ENCODE results near the gene FAM193B.

The FAM193B gene

DNA sequence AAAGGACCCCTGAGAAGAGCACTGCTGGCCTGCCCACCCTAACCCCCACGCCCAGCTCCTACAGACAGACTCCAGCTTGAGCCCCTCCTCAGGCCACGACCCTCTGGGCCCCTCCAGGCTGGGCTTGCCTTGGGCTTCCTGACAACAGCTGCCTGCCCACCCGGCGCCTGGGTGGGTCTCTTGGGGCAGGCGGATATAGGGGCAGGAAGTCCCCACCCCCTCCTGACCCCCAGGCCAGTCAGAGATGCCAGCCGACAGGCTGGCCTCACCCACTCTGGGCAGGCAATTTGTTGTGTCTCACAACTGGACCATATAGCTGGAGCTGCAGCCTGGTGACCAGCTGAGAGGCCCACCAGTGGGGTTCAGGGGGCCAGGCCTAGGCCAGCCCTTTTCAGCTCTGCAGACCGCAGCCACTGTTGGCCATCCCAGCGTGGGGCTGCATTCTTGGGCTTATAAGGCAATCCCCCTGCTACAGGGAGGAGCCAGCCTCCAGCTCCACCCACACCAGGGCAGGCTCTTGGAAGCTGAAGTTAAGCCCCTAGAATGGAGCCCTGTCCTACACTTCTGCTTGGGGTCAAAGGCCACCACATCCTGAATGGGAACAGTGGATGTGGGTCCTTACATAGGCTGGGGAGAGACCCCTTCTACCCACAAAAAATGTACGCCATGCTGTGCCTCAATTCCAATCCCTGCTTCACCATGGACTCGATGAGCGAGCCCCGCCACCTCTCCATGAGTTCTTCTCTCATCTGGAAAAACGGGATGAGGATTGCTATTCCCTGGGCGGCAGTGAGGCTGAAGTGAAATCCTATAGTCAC, 58.9 kb downstream of the FAM193B start:
- TF ChIP-seq ZFP30 (CRISPR knock-in tag; IDR thresholded peaks at IDR 0.05) (no peak), ESRRG (CRISPR knock-in tag; IDR thresholded peaks at IDR 0.05) (no peak), BACH2 (CRISPR knock-in tag; IDR thresholded peaks at IDR 0.05; ENCODE audit: borderline replicate concordance) (no peak), GLIS3 (CRISPR knock-in tag; IDR thresholded peaks at IDR 0.05) (no peak), ZNF8 (CRISPR knock-in tag; IDR thresholded peaks at IDR 0.05) (no peak), ISL1 (CRISPR knock-in tag; IDR thresholded peaks at IDR 0.05) (no peak), TOX (CRISPR knock-in tag; IDR thresholded peaks at IDR 0.05; ENCODE audit: borderline replicate concordance) (no peak), CSDC2 (CRISPR knock-in tag; IDR thresholded peaks at IDR 0.05) (no peak), OSR1 (CRISPR knock-in tag; IDR thresholded peaks at IDR 0.05) (no peak), ARNTL (CRISPR knock-in tag; IDR thresholded peaks at IDR 0.05; ENCODE audit: borderline replicate concordance, low read depth) (no peak)
- TF ChIP-seq, protein P1, sequence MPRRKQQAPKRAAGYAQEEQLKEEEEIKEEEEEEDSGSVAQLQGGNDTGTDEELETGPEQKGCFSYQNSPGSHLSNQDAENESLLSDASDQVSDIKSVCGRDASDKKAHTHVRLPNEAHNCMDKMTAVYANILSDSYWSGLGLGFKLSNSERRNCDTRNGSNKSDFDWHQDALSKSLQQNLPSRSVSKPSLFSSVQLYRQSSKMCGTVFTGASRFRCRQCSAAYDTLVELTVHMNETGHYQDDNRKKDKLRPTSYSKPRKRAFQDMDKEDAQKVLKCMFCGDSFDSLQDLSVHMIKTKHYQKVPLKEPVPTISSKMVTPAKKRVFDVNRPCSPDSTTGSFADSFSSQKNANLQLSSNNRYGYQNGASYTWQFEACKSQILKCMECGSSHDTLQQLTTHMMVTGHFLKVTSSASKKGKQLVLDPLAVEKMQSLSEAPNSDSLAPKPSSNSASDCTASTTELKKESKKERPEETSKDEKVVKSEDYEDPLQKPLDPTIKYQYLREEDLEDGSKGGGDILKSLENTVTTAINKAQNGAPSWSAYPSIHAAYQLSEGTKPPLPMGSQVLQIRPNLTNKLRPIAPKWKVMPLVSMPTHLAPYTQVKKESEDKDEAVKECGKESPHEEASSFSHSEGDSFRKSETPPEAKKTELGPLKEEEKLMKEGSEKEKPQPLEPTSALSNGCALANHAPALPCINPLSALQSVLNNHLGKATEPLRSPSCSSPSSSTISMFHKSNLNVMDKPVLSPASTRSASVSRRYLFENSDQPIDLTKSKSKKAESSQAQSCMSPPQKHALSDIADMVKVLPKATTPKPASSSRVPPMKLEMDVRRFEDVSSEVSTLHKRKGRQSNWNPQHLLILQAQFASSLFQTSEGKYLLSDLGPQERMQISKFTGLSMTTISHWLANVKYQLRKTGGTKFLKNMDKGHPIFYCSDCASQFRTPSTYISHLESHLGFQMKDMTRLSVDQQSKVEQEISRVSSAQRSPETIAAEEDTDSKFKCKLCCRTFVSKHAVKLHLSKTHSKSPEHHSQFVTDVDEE (CRISPR knock-in tag; IDR thresholded peaks at IDR 0.05): no peak
- TF ChIP-seq, protein P2, sequence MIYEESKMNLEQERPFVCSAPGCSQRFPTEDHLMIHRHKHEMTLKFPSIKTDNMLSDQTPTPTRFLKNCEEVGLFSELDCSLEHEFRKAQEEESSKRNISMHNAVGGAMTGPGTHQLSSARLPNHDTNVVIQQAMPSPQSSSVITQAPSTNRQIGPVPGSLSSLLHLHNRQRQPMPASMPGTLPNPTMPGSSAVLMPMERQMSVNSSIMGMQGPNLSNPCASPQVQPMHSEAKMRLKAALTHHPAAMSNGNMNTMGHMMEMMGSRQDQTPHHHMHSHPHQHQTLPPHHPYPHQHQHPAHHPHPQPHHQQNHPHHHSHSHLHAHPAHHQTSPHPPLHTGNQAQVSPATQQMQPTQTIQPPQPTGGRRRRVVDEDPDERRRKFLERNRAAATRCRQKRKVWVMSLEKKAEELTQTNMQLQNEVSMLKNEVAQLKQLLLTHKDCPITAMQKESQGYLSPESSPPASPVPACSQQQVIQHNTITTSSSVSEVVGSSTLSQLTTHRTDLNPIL (CRISPR knock-in tag; IDR thresholded peaks at IDR 0.05; ENCODE audit: low read depth): no peak
- TF ChIP-seq, protein P3, sequence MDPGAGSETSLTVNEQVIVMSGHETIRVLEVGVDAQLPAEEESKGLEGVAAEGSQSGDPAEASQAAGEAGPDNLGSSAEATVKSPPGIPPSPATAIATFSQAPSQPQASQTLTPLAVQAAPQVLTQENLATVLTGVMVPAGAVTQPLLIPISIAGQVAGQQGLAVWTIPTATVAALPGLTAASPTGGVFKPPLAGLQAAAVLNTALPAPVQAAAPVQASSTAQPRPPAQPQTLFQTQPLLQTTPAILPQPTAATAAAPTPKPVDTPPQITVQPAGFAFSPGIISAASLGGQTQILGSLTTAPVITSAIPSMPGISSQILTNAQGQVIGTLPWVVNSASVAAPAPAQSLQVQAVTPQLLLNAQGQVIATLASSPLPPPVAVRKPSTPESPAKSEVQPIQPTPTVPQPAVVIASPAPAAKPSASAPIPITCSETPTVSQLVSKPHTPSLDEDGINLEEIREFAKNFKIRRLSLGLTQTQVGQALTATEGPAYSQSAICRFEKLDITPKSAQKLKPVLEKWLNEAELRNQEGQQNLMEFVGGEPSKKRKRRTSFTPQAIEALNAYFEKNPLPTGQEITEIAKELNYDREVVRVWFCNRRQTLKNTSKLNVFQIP (CRISPR knock-in tag; IDR thresholded peaks at IDR 0.05; ENCODE audit: borderline replicate concordance, low read depth): no peak

DNA sequence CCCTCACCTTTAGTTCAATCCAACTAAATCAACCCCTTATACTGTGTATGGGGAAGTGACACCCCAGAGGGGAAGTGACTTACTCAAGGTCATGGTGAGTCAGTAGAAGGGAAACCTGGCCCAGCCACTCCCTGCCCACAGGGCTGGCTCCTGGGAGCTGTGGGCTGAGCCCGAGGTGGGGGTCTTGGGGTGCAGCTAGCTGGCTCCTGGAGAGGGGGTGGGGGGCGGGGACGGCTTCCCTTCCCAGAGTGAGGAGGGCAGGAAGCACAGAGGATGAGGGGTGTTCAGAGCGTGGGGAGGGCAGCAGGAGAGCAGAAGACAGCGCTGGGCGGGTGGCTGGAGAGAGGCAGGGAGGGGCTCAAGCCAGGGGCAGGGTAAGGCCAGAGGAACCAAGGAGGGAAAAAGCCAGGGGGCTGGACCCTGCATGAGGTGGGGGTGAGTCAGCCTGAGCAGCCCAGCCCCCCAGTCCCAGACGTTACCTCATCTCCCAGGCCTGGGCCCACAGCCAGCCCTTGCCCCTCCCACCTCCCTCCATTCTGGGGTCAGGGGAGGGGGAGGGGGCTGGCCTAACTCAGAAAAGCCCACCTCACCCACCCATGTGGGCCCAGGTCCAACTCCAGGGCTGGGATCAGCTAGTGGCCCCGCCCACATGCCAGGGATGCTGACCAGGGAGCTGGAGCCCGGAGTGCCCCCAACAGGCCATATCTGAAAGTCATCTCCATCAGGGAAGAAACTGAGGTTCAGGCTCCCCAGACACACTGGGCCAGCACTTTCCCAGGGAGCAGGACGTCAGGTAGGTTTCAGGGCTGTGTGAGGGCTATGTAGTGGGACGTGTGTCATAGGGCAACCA, 59.8 kb downstream of the FAM193B start:
- peak; percentile 19 for ATAC-seq
- TF ChIP-seq GLIS3 (CRISPR knock-in tag; IDR thresholded peaks at IDR 0.05) (0 out of 2 replicates have a peak, but pooled peaks have one; percentile 22), ZNF70 (CRISPR knock-in tag; IDR thresholded peaks at IDR 0.05) (no peak), PPARA (CRISPR knock-in tag; IDR thresholded peaks at IDR 0.05; ENCODE audit: borderline replicate concordance) (no peak), SNAI2 (CRISPR knock-in tag; IDR thresholded peaks at IDR 0.05) (no peak), ZNF565 (CRISPR knock-in tag; conservative IDR thresholded peaks at IDR 0.05; ENCODE audit: low read depth) (no peak), ZFP3 (CRISPR knock-in tag; IDR thresholded peaks at IDR 0.05) (no peak), ZFP30 (CRISPR knock-in tag; IDR thresholded peaks at IDR 0.05) (no peak), TCF4 (CRISPR knock-in tag; IDR thresholded peaks at IDR 0.05; ENCODE audit: borderline replicate concordance) (no peak), BACH2 (CRISPR knock-in tag; IDR thresholded peaks at IDR 0.05; ENCODE audit: borderline replicate concordance) (no peak), RARB (CRISPR knock-in tag; IDR thresholded peaks at IDR 0.05) (no peak), ISL1 (CRISPR knock-in tag; IDR thresholded peaks at IDR 0.05) (no peak), ESRRG (CRISPR knock-in tag; IDR thresholded peaks at IDR 0.05) (no peak), OSR1 (CRISPR knock-in tag; IDR thresholded peaks at IDR 0.05) (no peak)
- TF ChIP-seq, protein P3 (CRISPR knock-in tag; IDR thresholded peaks at IDR 0.05; ENCODE audit: borderline replicate concordance, low read depth): no peak
- TF ChIP-seq, protein P2 (CRISPR knock-in tag; IDR thresholded peaks at IDR 0.05; ENCODE audit: low read depth): peak; percentile 83
- TF ChIP-seq, protein P4, sequence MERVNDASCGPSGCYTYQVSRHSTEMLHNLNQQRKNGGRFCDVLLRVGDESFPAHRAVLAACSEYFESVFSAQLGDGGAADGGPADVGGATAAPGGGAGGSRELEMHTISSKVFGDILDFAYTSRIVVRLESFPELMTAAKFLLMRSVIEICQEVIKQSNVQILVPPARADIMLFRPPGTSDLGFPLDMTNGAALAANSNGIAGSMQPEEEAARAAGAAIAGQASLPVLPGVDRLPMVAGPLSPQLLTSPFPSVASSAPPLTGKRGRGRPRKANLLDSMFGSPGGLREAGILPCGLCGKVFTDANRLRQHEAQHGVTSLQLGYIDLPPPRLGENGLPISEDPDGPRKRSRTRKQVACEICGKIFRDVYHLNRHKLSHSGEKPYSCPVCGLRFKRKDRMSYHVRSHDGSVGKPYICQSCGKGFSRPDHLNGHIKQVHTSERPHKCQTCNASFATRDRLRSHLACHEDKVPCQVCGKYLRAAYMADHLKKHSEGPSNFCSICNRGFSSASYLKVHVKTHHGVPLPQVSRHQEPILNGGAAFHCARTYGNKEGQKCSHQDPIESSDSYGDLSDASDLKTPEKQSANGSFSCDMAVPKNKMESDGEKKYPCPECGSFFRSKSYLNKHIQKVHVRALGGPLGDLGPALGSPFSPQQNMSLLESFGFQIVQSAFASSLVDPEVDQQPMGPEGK (CRISPR knock-in tag; IDR thresholded peaks at IDR 0.05; ENCODE audit: borderline replicate concordance): peak; percentile 45; the same call in 1 of the 2 replicates

More for the DNA sequence above, 58.9 kb downstream of the FAM193B start:
- ATAC-seq: peak; percentile 31
